Bronchial epithelial cell (primary cell): ENCODE measurements around the gene CD48. TPM values are rescaled to one million over a fixed set of nuclear protein-coding genes. Genes with fewer than 3 reads are reported as not detected.

Experiments used
- DNase-seq: peaks from one replicate; pipeline ENCODE4 v3.0.0-alpha.2; 2010; ENCODE audit warnings: low read depth
- FAIRE-seq: peaks from 2 replicates; lab custom pipeline; 2011; peaks lifted over from hg19 to GRCh38; lab: Jason Lieb, UNC
- H3K27me3 ChIP-seq: 2 replicates; pipeline ENCODE4 v1.5.1; 2011; ENCODE audit warnings: low read length; ENCODE audit not compliant: control insufficient read depth, insufficient read depth
- H3K36me3 ChIP-seq: 2 replicates; pipeline ENCODE4 v1.5.1; 2011; ENCODE audit warnings: low read length; ENCODE audit not compliant: control insufficient read depth, insufficient read depth
- H3K4me3 ChIP-seq: 2 replicates; pipeline ENCODE4 v1.5.1; 2011; ENCODE audit warnings: mild to moderate bottlenecking, low read depth, low read length, control low read depth
- total RNA-seq: library from RNA; depleted of rRNA; stranded (reverse); fragments of >200 nt; gene quantifications from 2 replicates; pipeline ENCODE4 v1.2.1, GENCODE V29; 2014
- TF ChIP-seq, protein P1 (sequence below): IDR thresholded peaks from 2 replicates; pipeline ENCODE4 v1.5.1; 2011; ENCODE audit warnings: mild to moderate bottlenecking, moderate library complexity, low read length, control low read depth, inconsistent platforms; ENCODE audit not compliant: insufficient read depth, severe bottlenecking

The CD48 gene
- total RNA-seq, 1 donor from 2014 or later, result not detected

- H3K27me3 ChIP-seq, result peaks cover 8% of the 10 kb centered on the region
These were observed 383 bp downstream of the CD48 start for GRCh38 chr1:160711276-160711601.

GRCh38 chr1:160710517-160711252, 937 bp downstream of the CD48 start:
- FAIRE-seq, result no peak
- Histone ChIP-seq H3K27me3 (peaks cover 8% of the 10 kb centered on the region), H3K4me3 (no peak overlapping the region), H3K36me3 (no peaks in the 10 kb centered on the region)
- TF ChIP-seq, protein P1, sequence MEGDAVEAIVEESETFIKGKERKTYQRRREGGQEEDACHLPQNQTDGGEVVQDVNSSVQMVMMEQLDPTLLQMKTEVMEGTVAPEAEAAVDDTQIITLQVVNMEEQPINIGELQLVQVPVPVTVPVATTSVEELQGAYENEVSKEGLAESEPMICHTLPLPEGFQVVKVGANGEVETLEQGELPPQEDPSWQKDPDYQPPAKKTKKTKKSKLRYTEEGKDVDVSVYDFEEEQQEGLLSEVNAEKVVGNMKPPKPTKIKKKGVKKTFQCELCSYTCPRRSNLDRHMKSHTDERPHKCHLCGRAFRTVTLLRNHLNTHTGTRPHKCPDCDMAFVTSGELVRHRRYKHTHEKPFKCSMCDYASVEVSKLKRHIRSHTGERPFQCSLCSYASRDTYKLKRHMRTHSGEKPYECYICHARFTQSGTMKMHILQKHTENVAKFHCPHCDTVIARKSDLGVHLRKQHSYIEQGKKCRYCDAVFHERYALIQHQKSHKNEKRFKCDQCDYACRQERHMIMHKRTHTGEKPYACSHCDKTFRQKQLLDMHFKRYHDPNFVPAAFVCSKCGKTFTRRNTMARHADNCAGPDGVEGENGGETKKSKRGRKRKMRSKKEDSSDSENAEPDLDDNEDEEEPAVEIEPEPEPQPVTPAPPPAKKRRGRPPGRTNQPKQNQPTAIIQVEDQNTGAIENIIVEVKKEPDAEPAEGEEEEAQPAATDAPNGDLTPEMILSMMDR, result no peak
- no peak for DNase-seq

More at GRCh38 chr1:160711276-160711601, 383 bp downstream of the CD48 start:
- TF ChIP-seq, protein P1, result no peak
- Histone ChIP-seq H3K36me3 (no peaks in the 10 kb centered on the region), H3K4me3 (no peak overlapping the region)
- FAIRE-seq (no peak), DNase-seq (no peak)

GRCh38 chr1:160709715-160710114, 1.9 kb downstream of the CD48 start:
- Histone ChIP-seq H3K36me3 (no peaks in the 10 kb centered on the region), H3K27me3 (peaks cover 8% of the 10 kb centered on the region), H3K4me3 (no peak overlapping the region)
- TF ChIP-seq, protein P1, result no peak
- no peak for FAIRE-seq
- DNase-seq, result no peak

DNA sequence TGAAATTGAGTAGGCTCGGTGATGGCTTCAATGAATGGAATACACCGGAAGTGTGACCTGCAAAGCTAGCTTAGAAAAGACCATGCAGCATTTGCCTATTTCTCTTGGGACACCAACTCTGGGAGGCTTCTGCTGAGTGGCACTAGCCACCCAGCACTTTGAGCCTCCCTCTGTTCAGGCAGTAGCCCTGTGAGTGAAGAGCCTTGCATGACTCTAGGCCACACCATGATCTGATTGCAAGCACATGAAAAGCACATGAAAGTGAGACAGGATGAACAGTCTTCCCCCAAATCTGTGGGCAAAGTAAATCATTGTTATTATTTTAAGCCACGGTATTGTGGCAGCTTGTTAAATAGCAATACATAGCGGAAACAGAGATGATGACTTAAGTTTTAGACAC, 2.8 kb downstream of the CD48 start:
- H3K36me3 ChIP-seq, result no peaks in the 10 kb centered on the region
- H3K4me3 ChIP-seq, result no peak overlapping the region
- no peak for FAIRE-seq
- no peak for DNase-seq
- peaks cover 8% of the 10 kb centered on the region for H3K27me3 ChIP-seq
- TF ChIP-seq, protein P1, result no peak

GRCh38 chr1:160708118-160708517, 3.5 kb downstream of the CD48 start:
- Histone ChIP-seq H3K36me3 (no peaks in the 10 kb centered on the region), H3K27me3 (peaks cover 8% of the 10 kb centered on the region), H3K4me3 (no peak overlapping the region)
- no peak for FAIRE-seq
- TF ChIP-seq, protein P1, result no peak
- no peak for DNase-seq
